Prostate gland (tissue), 2 donors: ENCODE data around the gene NAGA. TPM values are rescaled to one million over a fixed set of nuclear protein-coding genes. Genes with fewer than 3 reads are reported as not detected.

Source experiments
- DNase-seq: peaks from one replicate; pipeline ENCODE4 v3.0.0-alpha.2; 2019; ENCODE audit warnings: low spot score
- H3K27ac ChIP-seq, 2 donors: fragments of 200-600 bp; sonication (generic); 2 replicates each; pipeline ENCODE4 v1.5.1; 2017 to 2019
- H3K27me3 ChIP-seq: fragments of 200-600 bp; sonication (generic); replicated peaks from 2 replicates; pipeline ENCODE4 v1.5.1; 2019; ENCODE audit not compliant: insufficient read depth
- H3K36me3 ChIP-seq, 2 donors: fragments of 200-600 bp; sonication (generic); 1 replicate in 1 of 2; 2 replicates in 1 of 2; pipeline versions ENCODE4 v1.5.1 to v1.8.1; 2017 to 2019
- H3K4me1 ChIP-seq: fragments of 200-600 bp; sonication (generic); replicated peaks from 2 replicates; pipeline ENCODE4 v1.5.1; 2019
- H3K4me3 ChIP-seq, 2 donors: fragments of 200-600 bp; sonication (generic); 2 replicates each; pipeline ENCODE4 v1.5.1; 2017 to 2019
- H3K9me3 ChIP-seq: fragments of 200-600 bp; sonication (generic); 2 replicates; pipeline ENCODE4 v1.5.1; 2017
- POLR2A ChIP-seq: fragments of 450-650 bp; IDR thresholded peaks from one replicate; pipeline ENCODE4 v1.6.1; 2016; ENCODE audit warnings: antibody characterized with exemption, mild to moderate bottlenecking
- POLR2AphosphoS5 ChIP-seq: sonication (generic); formaldehyde crosslinking; IDR thresholded peaks from one replicate; pipeline ENCODE4 v1.6.1; 2017; ENCODE audit warnings: antibody characterized with exemption
- WGBS: methylation state at CpG from one replicate; pipeline ENCODE4 v1.1.5; 2018; 5-methylcytosine and 5-hydroxymethylcytosine counted together
- intact Hi-C: fragments of 100-400 bp; cut with DNase I; formaldehyde crosslinking; loops from one replicate; pipeline ENCODE4 v1.14.2; 2022
- total RNA-seq, 2 donors: library from RNA; depleted of rRNA; stranded (reverse); fragments of >200 nt; gene quantifications; one replicate each; pipeline ENCODE4 v1.1.0, GENCODE V29; 2016
- TF ChIP-seq, protein P1 (sequence below), 4 experiments: fragments of 200-600 bp in 2 of 4; fragments of 450-650 bp in 2 of 4; sonication (generic) in 2 of 4; IDR thresholded peaks; 1 replicate in 3 of 4; 2 replicates in 1 of 4; pipeline ENCODE4 v1.5.1; 2016 to 2019; ENCODE audit warnings: antibody characterized with exemption in 4 of 4, mild to moderate bottlenecking in 2 of 4, moderate library complexity in 2 of 4

The NAGA gene
- total RNA-seq, 2 donors from 2014 or later, result 41.5 to 47.1 TPM

DNA sequence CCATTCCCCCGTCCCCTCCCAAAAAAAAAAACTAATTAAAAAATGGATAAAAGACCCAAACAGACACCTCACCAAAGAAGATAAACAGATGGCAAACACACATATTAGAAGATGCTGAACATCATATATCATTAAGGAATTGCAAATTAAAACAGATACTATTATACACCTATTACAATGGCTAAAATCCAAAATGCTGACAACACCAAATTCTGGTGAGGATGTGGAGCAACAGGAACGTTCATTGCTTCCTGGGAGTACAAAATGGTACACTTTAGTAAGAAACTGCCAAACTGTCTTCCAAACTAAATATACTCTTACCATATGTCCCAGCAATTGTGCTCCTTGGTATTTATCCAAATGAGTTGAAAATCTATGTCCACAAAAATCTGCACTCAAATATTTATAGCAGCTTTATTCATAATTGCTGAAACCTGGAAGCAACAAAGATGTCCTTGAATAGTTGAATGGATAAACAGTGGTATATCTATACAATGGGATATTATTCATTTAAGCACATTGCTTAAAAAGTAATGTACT lies 19.9 kb downstream of the NAGA start:
- no peak overlapping the region for H3K4me3 ChIP-seq
- H3K9me3 ChIP-seq, result no peaks in the 10 kb centered on the region
- H3K36me3 ChIP-seq, result no peaks in the 10 kb centered on the region
- DNase-seq, result no peak
- intact Hi-C loops, result no loop called here
- TF ChIP-seq POLR2A (no peak), POLR2AphosphoS5 (no peak)
- TF ChIP-seq, protein P1, sequence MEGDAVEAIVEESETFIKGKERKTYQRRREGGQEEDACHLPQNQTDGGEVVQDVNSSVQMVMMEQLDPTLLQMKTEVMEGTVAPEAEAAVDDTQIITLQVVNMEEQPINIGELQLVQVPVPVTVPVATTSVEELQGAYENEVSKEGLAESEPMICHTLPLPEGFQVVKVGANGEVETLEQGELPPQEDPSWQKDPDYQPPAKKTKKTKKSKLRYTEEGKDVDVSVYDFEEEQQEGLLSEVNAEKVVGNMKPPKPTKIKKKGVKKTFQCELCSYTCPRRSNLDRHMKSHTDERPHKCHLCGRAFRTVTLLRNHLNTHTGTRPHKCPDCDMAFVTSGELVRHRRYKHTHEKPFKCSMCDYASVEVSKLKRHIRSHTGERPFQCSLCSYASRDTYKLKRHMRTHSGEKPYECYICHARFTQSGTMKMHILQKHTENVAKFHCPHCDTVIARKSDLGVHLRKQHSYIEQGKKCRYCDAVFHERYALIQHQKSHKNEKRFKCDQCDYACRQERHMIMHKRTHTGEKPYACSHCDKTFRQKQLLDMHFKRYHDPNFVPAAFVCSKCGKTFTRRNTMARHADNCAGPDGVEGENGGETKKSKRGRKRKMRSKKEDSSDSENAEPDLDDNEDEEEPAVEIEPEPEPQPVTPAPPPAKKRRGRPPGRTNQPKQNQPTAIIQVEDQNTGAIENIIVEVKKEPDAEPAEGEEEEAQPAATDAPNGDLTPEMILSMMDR (IDR thresholded peaks at IDR 0.05), result no peak
- H3K27ac ChIP-seq, result no peak overlapping the region
- WGBS, result 51% methylated on average over 2 of the region's 2 CpGs
- no peaks in the 10 kb centered on the region for H3K4me1 ChIP-seq
- no peaks in the 10 kb centered on the region for H3K27me3 ChIP-seq

DNA sequence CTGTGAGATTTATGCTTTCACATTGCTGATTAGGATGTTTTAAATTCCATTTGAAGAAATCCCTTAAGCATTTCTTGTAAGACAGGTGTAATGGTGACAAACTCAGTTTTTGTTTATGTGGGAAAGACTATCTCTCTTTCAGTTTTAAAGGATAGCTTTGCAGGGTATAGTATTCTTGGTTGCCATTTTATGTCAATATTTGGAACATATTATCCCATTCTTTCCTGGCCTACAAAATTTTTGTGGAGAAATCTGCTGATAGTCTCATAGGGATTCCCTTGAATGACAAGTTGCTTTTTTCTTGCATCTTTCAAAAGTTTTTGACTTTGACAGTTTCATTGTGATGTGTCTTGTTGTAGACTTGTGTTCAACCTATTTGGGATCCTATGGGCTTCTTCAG lies 28.8 kb downstream of the NAGA start:
- intact Hi-C loops, result no loop called here
- Histone ChIP-seq H3K9me3 (no peaks in the 10 kb centered on the region), H3K4me1 (no peaks in the 10 kb centered on the region), H3K36me3 (no peaks in the 10 kb centered on the region), H3K27ac (no peak overlapping the region), H3K4me3 (no peak overlapping the region), H3K27me3 (no peaks in the 10 kb centered on the region)
- TF ChIP-seq, protein P1 (IDR thresholded peaks at IDR 0.05), result no peak
- TF ChIP-seq POLR2A, result no peak
- TF ChIP-seq POLR2AphosphoS5, result no peak
- no peak for DNase-seq

DNA sequence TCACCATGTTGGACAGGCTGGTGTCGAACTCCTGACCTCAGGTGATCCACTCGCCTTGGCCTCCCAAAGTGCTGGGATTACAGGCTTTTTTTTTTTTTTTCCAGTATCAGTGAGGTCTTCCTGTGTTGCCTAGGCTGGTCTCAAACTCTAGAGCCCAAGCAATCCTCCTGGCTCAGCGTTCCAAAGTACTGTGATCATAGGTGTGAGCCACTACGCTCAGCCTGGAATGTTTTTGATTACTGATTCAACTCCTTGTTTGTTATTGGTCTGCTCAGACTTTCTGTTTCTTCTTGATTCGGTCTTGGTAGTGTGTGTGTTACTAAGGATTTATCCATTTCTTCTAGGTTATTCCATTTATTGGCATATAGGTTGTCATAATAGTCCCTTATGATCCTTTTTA lies 31.3 kb downstream of the NAGA start:
- TF ChIP-seq POLR2AphosphoS5, result no peak
- TF ChIP-seq POLR2A, result no peak
- TF ChIP-seq, protein P1 (IDR thresholded peaks at IDR 0.05), result no peak
- intact Hi-C loops, result no loop called here
- no peaks in the 10 kb centered on the region for H3K36me3 ChIP-seq
- H3K4me1 ChIP-seq, result no peaks in the 10 kb centered on the region
- no peak overlapping the region for H3K27ac ChIP-seq
- no peaks in the 10 kb centered on the region for H3K27me3 ChIP-seq
- 94% methylated on average over 5 of the region's 5 CpGs for WGBS
- no peaks in the 10 kb centered on the region for H3K9me3 ChIP-seq
- DNase-seq, result no peak
- H3K4me3 ChIP-seq, result no peak overlapping the region

DNA sequence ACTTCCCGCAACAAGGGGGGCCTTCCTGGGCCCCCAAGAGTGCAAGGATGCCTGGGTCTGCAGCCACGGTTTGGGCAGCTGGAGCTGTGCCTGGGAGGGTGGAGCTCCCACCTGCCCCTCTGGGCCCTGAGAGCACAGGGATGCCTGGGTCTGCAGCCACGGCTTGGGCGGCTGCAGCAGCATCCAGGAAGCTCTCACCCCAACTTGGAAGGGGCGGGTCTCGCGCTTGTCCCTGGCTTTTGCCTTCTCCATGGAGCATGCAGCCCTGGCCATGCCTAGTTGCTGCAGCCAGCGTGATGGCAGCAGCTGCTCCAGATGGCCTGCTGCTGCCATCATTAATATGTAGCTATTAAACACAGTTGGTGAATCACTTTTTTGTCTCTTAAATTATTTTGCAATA lies 35.4 kb downstream of the NAGA start:
- no peaks in the 10 kb centered on the region for H3K36me3 ChIP-seq
- no peaks in the 10 kb centered on the region for H3K4me1 ChIP-seq
- WGBS, result 79% methylated on average over 8 of the region's 8 CpGs
- no peak overlapping the region for H3K4me3 ChIP-seq
- no peak for DNase-seq
- H3K27ac ChIP-seq, result no peak overlapping the region
- TF ChIP-seq POLR2AphosphoS5 (no peak), POLR2A (no peak)
- TF ChIP-seq, protein P1 (IDR thresholded peaks at IDR 0.05), result no peak
- no peaks in the 10 kb centered on the region for H3K9me3 ChIP-seq
- intact Hi-C loops, result no loop called here
- H3K27me3 ChIP-seq, result no peaks in the 10 kb centered on the region
